K562 (cell line): ENCODE measurements around the gene DNAAF8. TPM values are rescaled to one million over a fixed set of nuclear protein-coding genes. Genes with fewer than 3 reads are reported as not detected.

Experiments
- ATAC-seq: fragments of 200-7000 bp; cut with Tn5 transposase; 3 replicates; pipeline ENCODE4 v1.9.1; 2020; ENCODE audit warnings: moderate library complexity
- BruUV-seq: library from RNA; stranded (reverse); fragments of 400-500 nt; replicated peaks from 2 replicates; lab custom pipeline; 2021; lab: Mats Ljungman, UMichigan
- CTCF ChIA-PET: fragments of 300-600 bp; formaldehyde crosslinking; extraction: SDS; loops from one replicate; lab custom pipeline; 2021; ENCODE audit warnings: low intra/inter-chr PET ratio; lab: Yijun Ruan, JAX
- POLR2A ChIA-PET: fragments of 300-600, 350-650 bp; sonication (Branson Sonifier 250); formaldehyde crosslinking; extraction: SDS; loops from one replicate; lab custom pipeline; 2021; ENCODE audit warnings: antibody characterized with exemption, inconsistent platforms; lab: Yijun Ruan, JAX
- DNase-seq, 4 experiments: peaks; one replicate each; pipeline versions ENCODE4 v3.0.0 to v3.0.0-alpha.2; 2011 to 2018; ENCODE audit warnings: low spot score in 3 of 4, mixed read lengths in 3 of 4; ENCODE audit errors: extremely low read depth in 1 of 4
- FAIRE-seq: peaks from 2 replicates; lab custom pipeline; 2011; peaks lifted over from hg19 to GRCh38; lab: Jason Lieb, UNC
- H2AFZ ChIP-seq: 2 replicates; pipeline ENCODE4 v1.6.0; 2011; ENCODE audit warnings: low read depth, low read length, control low read depth, inconsistent platforms
- H3K27ac ChIP-seq: fragments of 200-600 bp; 3 replicates; pipeline ENCODE4 v1.8.0; 2011; ENCODE audit warnings: low read depth, mild to moderate bottlenecking, control low read depth, inconsistent platforms, low read length, moderate library complexity, mixed read lengths; ENCODE audit errors: extremely low read depth
- H3K27me3 ChIP-seq, 2 experiments: fragments of 300-600 bp in 1 of 2; 2 replicates in 1 of 2; 3 replicates in 1 of 2; pipeline versions ENCODE4 v1.6.0 to v1.8.0; 2011; ENCODE audit warnings: inconsistent platforms in 2 of 2, low read length in 2 of 2, mild to moderate bottlenecking in 1 of 2, mixed read lengths in 1 of 2, moderate library complexity in 1 of 2; ENCODE audit not compliant: control insufficient read depth in 2 of 2, insufficient read depth in 2 of 2
- H3K36me3 ChIP-seq: fragments of 300-600 bp; 3 replicates; pipeline ENCODE4 v1.8.0; 2011; ENCODE audit warnings: mild to moderate bottlenecking, low read length, inconsistent platforms; ENCODE audit not compliant: control insufficient read depth, insufficient read depth
- H3K4me1 ChIP-seq, 2 experiments: fragments of 200-600 bp in 1 of 2; replicated peaks in 1 of 2; 2 replicates in 1 of 2; 3 replicates in 1 of 2; pipeline versions ENCODE4 v1.5.1 to v1.8.0; 2011; ENCODE audit warnings: inconsistent platforms in 2 of 2, low read length in 2 of 2, mild to moderate bottlenecking in 1 of 2, mixed read lengths in 1 of 2, moderate library complexity in 1 of 2; ENCODE audit not compliant: control insufficient read depth in 2 of 2, insufficient read depth in 2 of 2
- H3K4me2 ChIP-seq: 2 replicates; pipeline ENCODE4 v1.6.1; 2011; ENCODE audit warnings: low read length, control low read depth, inconsistent platforms, mixed read lengths; ENCODE audit not compliant: insufficient read depth
- H3K4me3 ChIP-seq: fragments of 200-600 bp; sonication (generic), shearing (Covaris generic); 2 replicates; pipeline ENCODE4 v1.5.1; 2016; ENCODE audit warnings: control low read depth, inconsistent platforms
- H3K79me2 ChIP-seq: fragments of 200-600 bp; 3 replicates; pipeline ENCODE4 v1.8.0; 2011; ENCODE audit warnings: low read length, inconsistent platforms; ENCODE audit not compliant: control insufficient read depth, insufficient read depth
- H3K9ac ChIP-seq, 2 experiments: 2 replicates each; pipeline versions ENCODE4 v1.6.0 to v1.6.1; 2011; ENCODE audit warnings: low read depth in 2 of 2, low read length in 2 of 2, control low read depth in 1 of 2, inconsistent platforms in 1 of 2, mild to moderate bottlenecking in 1 of 2, mixed read lengths in 1 of 2; ENCODE audit not compliant: insufficient read depth in 1 of 2
- H3K9me1 ChIP-seq: one replicate; pipeline ENCODE4 v1.6.0; 2011; ENCODE audit warnings: inconsistent platforms, mild to moderate bottlenecking, low read length, moderate library complexity; ENCODE audit not compliant: control insufficient read depth, insufficient read depth
- H3K9me3 ChIP-seq: replicated peaks from 2 replicates; pipeline ENCODE4 v1.5.1; 2011; ENCODE audit warnings: low read depth, low read length, inconsistent platforms; ENCODE audit not compliant: control insufficient read depth, insufficient read depth
- H4K20me1 ChIP-seq: replicated peaks from 2 replicates; pipeline ENCODE4 v1.6.1; 2011; ENCODE audit warnings: low read length, inconsistent platforms, mixed read lengths; ENCODE audit not compliant: control insufficient read depth, insufficient read depth
- ESRRA ChIP-seq: fragments of 450-650 bp; IDR thresholded peaks from 2 replicates; pipeline ENCODE4 v1.6.1; 2014; ENCODE audit warnings: low read depth, mild to moderate bottlenecking, moderate library complexity, borderline replicate concordance
- KDM2B ChIP-seq: fragments of 250-450 bp; sonication (Bioruptor Pico); IDR thresholded peaks from 2 replicates; pipeline ENCODE4 v1.8.0; 2021; ENCODE audit warnings: mild to moderate bottlenecking, moderate library complexity
- LARP7 ChIP-seq: fragments of 450-650 bp; IDR thresholded peaks from 2 replicates; pipeline ENCODE4 v1.6.1; 2016
- MEF2A ChIP-seq: IDR thresholded peaks from 2 replicates; pipeline ENCODE4 v1.6.1; 2011; ENCODE audit warnings: low read depth, mild to moderate bottlenecking, low read length, moderate library complexity; ENCODE audit not compliant: control insufficient read depth
- POLR2AphosphoS5 ChIP-seq: IDR thresholded peaks from 2 replicates; pipeline ENCODE4 v1.6.1; 2011; ENCODE audit warnings: mild to moderate bottlenecking, low read depth, low read length, moderate library complexity; ENCODE audit not compliant: control insufficient read depth, insufficient read depth
- ZNF134 ChIP-seq: fragments of 250-450 bp; sonication (Bioruptor Pico); conservative IDR thresholded peaks from 2 replicates; pipeline ENCODE4 v1.4.0; 2020
- WGBS: fragments of 100-300 bp; shearing (Covaris generic); methylation state at CpG from one replicate; pipeline ENCODE4 v1.1.6; 2016; ENCODE audit warnings: low coverage, mixed read lengths; ENCODE audit not compliant: insufficient coverage; ENCODE audit errors: missing lambda C conversion rate; 5-methylcytosine and 5-hydroxymethylcytosine counted together
- in situ Hi-C: fragments of 300-500 bp; cut with MboI; formaldehyde crosslinking; loops from 4 replicates; pipeline ENCODE4 v1.15.0; 2018; ENCODE audit warnings: inconsistent platforms, mixed read lengths
- intact Hi-C: fragments of 100-400 bp; cut with micrococcal nuclease; formaldehyde crosslinking; loops from 2 replicates; pipeline ENCODE4 v1.14.2; 2022
- polyA plus RNA-seq, 8 experiments: library from polyadenylated mRNA; depleted of rRNA in 4 of 8; stranded (reverse) in 5 of 8; unstranded in 3 of 8; fragments of >200 nt; fragmentation: Nextera tagmentation in 2 of 8; fragmentation: Illumina TruSeq in 1 of 8; extraction: Ambion mirVana in 2 of 8; extraction: Trizol in 1 of 8; gene quantifications; 2 replicates each; pipeline versions ENCODE4 v1.2.1 to v1.2.3, GENCODE V29; 2011 to 2014; ENCODE audit warnings: inconsistent platforms in 1 of 8, missing spikeins in 1 of 8
- total RNA-seq, 7 experiments: library from RNA; depleted of rRNA in 6 of 7; stranded (reverse); fragments of >200 nt in 6 of 7; fragmentation: Illumina TruSeq in 2 of 7; extraction: Trizol in 2 of 7; gene quantifications; 2 replicates each; pipeline versions ENCODE4 v1.2.1 to v1.2.3, GENCODE V29; 2011 to 2021; ENCODE audit warnings: low replicate concordance in 1 of 7

DNAAF8 gene
- total and polyA plus RNA-seq, 9 of the 15 experiments (the other 6 are each of a cell fraction or from before 2014, with no cell fraction given) = 0.04 to 0.12 (median 0.10) TPM; not detected in 6

DNA sequence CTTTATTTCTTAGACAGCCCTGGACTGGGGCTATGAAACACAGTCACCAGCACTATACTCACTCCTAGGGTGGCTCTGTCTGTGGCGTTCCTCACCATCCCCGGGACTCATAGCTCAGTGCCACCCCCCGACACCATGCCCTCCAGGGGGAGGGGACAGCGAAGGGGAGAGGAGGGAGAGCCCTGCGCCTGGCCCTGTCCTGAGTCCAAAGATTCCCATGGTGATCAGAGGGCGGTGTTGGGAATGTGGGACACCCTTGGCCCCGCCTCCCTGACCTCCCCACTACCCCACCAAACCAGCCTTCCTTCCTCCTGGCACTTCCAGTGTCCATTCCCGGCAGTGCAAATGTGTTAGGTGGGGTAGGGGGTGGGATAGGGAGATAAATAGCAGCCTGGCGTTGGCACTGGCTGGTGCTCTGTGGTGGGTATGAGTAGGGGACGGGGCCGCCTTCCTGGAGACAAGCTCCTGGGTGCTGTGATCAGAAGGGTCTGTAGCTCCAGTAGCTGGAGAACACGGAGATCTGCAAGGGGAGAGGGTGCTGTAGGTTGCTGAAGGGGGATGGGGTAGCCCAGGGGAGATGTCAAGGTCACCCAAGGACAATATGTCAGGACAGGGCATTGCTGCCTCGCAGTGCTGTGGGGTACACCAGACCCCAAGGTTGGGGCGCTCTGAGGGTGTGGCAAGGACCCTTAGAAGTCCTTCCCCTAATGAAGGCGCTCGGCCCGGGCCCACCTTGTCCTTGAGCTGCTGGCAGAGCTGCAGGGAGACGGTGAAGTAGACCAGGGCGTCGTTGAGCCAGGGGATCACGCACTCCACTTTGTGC is 62.9 kb downstream of the DNAAF8 start:
- no peak for DNase-seq
- in situ Hi-C loops (no loop called here), intact Hi-C loops (no loop called here)
- Histone ChIP-seq H3K9me3 (no peaks in the 10 kb centered on the region), H3K9me1 (no peaks in the 10 kb centered on the region), H3K27ac (0 out of 3 replicates have a peak overlapping the region, but pooled peaks have one; percentile 39), H3K4me1 (peaks cover 10 to 49% of the 10 kb centered on the region in 2 experiments; a peak in 4 of 5 replicates), H3K36me3 (peaks cover 13% of the 10 kb centered on the region; the same call in 1 of the 3 replicates), H3K9ac (no peak overlapping the region; a peak in 2 of 4 replicates), H4K20me1 (no peaks in the 10 kb centered on the region), H2AFZ (no peak overlapping the region)
- 80% methylated on average over 18 of the region's 21 CpGs for WGBS
- BruUV-seq = no TSS peak
- ChIA-PET CTCF (no interaction called here), POLR2A (interaction anchor here (0.6 to 1.2 kb wide), 2 partner anchors 9 to 144 kb away, joined by 3 to 4 read pairs; partner anchors contain the start of gene SEPTIN12)
- TF ChIP-seq LARP7 (no peak), ESRRA (peak; percentile 57)
- TF ChIP-seq, all 486 proteins: peak for 1
- ATAC-seq = no peak
- Histone ChIP-seq H3K79me2 (peaks cover 6% of the 10 kb centered on the region; the same call in 1 of the 3 replicates), H3K4me3 (no peak overlapping the region), H3K4me2 (no peak overlapping the region), H3K27me3 (no peaks in the 10 kb centered on the region)
- FAIRE-seq = no peak

GRCh38 chr16:4797805-4798252 is 63.5 kb downstream of the DNAAF8 start:
- peaks cover 10 to 55% of the 10 kb centered on the region in 2 experiments; a peak in 4 of 5 replicates for H3K4me1 ChIP-seq
- BruUV-seq = no TSS peak
- H4K20me1 ChIP-seq = no peaks in the 10 kb centered on the region
- no peak for TF ChIP-seq KDM2B (CRISPR knock-in tag)
- TF ChIP-seq MEF2A = no peak
- no peak for TF ChIP-seq POLR2AphosphoS5
- TF ChIP-seq ZNF134 (CRISPR knock-in tag) = no peak
- no peak overlapping the region for H3K4me3 ChIP-seq
- H3K9me1 ChIP-seq = no peaks in the 10 kb centered on the region
- peaks cover 6% of the 10 kb centered on the region; the same call in 1 of the 3 replicates for H3K79me2 ChIP-seq
- no peak for ATAC-seq
- H3K4me2 ChIP-seq = no peak overlapping the region
- H3K27me3 ChIP-seq = no peaks in the 10 kb centered on the region
- no peaks in the 10 kb centered on the region for H3K9me3 ChIP-seq
- H3K9ac ChIP-seq = no peak overlapping the region; a peak in 1 of 4 replicates
- POLR2A ChIA-PET = interaction anchor here (0.6 to 1.2 kb wide), 2 partner anchors 9 to 143 kb away, joined by 3 to 4 read pairs; partner anchors contain the start of gene SEPTIN12
- no peak overlapping the region for H3K27ac ChIP-seq
- peaks cover 13% of the 10 kb centered on the region; the same call in 1 of the 3 replicates for H3K36me3 ChIP-seq
- no peak for FAIRE-seq
- H2AFZ ChIP-seq = no peak overlapping the region
- DNase-seq = no peak
- intact Hi-C loops = no loop called here
- in situ Hi-C loops = no loop called here
- 91% methylated on average over 15 of the region's 22 CpGs for WGBS
- CTCF ChIA-PET = no interaction called here
